ENCODE data around the gene UEVLD. TPM values are rescaled to one million over a fixed set of nuclear protein-coding genes. Genes with fewer than 3 reads are reported as not detected.

Gene UEVLD
- total RNA-seq, 4 donors from 2014 or later: 19.5 to 37.9 (median 35.4) TPM

DNA sequence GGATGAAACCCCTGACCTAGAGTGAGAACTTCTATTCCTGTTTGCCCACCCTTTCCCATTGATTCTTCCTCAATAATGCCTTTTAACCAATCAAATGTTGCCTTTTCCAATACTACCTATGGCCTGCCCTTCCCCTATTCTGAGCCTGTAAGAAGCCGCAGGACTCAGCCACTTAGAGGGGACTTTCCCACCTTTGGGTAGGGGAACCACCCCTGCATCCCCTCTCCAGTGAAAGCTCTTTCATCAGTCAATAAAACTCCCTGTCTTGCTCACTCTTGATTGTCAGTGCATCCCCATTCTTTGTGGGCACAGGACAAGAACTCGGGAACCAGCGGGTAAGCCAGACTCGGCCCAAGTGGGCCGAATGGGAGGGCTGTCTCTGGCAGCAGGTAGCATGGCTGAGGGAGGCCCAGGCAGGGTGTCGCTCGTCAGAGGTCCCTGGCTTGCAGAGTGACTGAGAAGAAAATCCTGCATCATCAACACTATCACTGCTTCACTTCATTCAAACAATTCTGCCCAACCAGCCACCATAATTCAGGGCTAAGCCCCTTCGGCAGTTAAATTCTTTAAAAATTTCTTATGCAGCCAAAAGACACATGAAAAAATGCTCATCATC is 102.5 kb downstream of the UEVLD start:
- no peak for TF ChIP-seq POLR2A (IDR thresholded peaks at IDR 0.05)
- TF ChIP-seq, protein P1, sequence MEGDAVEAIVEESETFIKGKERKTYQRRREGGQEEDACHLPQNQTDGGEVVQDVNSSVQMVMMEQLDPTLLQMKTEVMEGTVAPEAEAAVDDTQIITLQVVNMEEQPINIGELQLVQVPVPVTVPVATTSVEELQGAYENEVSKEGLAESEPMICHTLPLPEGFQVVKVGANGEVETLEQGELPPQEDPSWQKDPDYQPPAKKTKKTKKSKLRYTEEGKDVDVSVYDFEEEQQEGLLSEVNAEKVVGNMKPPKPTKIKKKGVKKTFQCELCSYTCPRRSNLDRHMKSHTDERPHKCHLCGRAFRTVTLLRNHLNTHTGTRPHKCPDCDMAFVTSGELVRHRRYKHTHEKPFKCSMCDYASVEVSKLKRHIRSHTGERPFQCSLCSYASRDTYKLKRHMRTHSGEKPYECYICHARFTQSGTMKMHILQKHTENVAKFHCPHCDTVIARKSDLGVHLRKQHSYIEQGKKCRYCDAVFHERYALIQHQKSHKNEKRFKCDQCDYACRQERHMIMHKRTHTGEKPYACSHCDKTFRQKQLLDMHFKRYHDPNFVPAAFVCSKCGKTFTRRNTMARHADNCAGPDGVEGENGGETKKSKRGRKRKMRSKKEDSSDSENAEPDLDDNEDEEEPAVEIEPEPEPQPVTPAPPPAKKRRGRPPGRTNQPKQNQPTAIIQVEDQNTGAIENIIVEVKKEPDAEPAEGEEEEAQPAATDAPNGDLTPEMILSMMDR (IDR thresholded peaks at IDR 0.05): no peak
- Histone ChIP-seq H3K36me3 (peaks cover 31 to 34% of the 10 kb centered on the region in 2 donors), H3K4me1 (no peaks in the 10 kb centered on the region), H3K27ac (no peak overlapping the region), H3K9me3 (no peaks in the 10 kb centered on the region), H3K4me3 (replicated peaks in 1 of 3) (no peak overlapping the region), H3K27me3 (no peaks in the 10 kb centered on the region)
- no peak for DNase-seq
- WGBS, 2 donors: 96 to 97% methylated on average over 6 to 8 of the region's 8 CpGs
- intact Hi-C loops (cut with DNase I): no loop called here

Other genes with a start within 250 kb of the UEVLD start
- 100 to 1,000 TPM; 268 to 456 (median 345) TPM for gene LDHA, start 194.2 kb downstream of the UEVLD start, total RNA-seq
- gene LDHC, start 176.4 kb downstream of the UEVLD start, total RNA-seq: under 1 TPM in 1 of 4 donors, not detected in 3; 0.40 TPM
- gene LDHAL6A, start 132.9 kb downstream of the UEVLD start, total RNA-seq: not detected
- 100 to 1,000 TPM in 2 of 4 donors, 10 to 100 TPM in 2; 71.5 to 147 (median 99.3) TPM for gene TSG101, start 61.8 kb downstream of the UEVLD start, total RNA-seq
- 1 to 10 TPM in 3 of 4 donors, not detected in 1; 1.3 to 5.7 (median 4.4) TPM for gene MISFA, start 11.1 kb upstream of the UEVLD start, total RNA-seq
- 10 to 100 TPM; 18.1 to 26.9 (median 24.9) TPM for gene SPTY2D1, start 45.6 kb upstream of the UEVLD start, total RNA-seq
- 10 to 100 TPM in 1 of 4 donors, 1 to 10 TPM in 3; 5.8 to 13.2 (median 6.2) TPM for gene TMEM86A, start 110.0 kb upstream of the UEVLD start, total RNA-seq
- gene IGSF22, start 137.5 kb upstream of the UEVLD start, total RNA-seq: under 1 TPM in 3 of 4 donors, not detected in 1; 0.33 to 0.93 (median 0.78) TPM
- 1 to 10 TPM in 1 of 4 donors, under 1 TPM in 2, not detected in 1; 0.44 to 1.1 (median 0.56) TPM for gene PTPN5, start 203.1 kb upstream of the UEVLD start, total RNA-seq